ENCODE results near the gene PTPRS.
"Not testable (repeated sequence)": the region's sequence is repeated elsewhere in the genome, so short reads cannot be mapped to it uniquely, and the experiment has no call there.

The PTPRS gene

GRCh38 chr19:5340637-5341447 is at the start of gene PTPRS:
Gene PTPRS, minus strand, starts transcription at chr19:5340812. Its CDS starts 54,672 bp downstream, at chr19:5286140.
- peak; percentile 90 for DNase-seq

- no peak for DNase-seq
These were observed 48.7 kb upstream of the PTPRS start for GRCh38 chr19:5389353-5389752.

- no peak for DNase-seq
These were observed 46.9 kb upstream of the PTPRS start for GRCh38 chr19:5387472-5387871.

- no peak for DNase-seq
These were observed 46.2 kb upstream of the PTPRS start for GRCh38 chr19:5386841-5387240.

- DNase-seq: not testable (repeated sequence)
These were observed 40.6 kb upstream of the PTPRS start for GRCh38 chr19:5381197-5381596.

- DNase-seq: no peak
These were observed 39.8 kb upstream of the PTPRS start for GRCh38 chr19:5380215-5380919.

- DNase-seq: no peak
These were observed 36.3 kb upstream of the PTPRS start for GRCh38 chr19:5376928-5377327.

GRCh38 chr19:5372572-5373200 is 32.1 kb upstream of the PTPRS start:
- DNase-seq: no peak

GRCh38 chr19:5369962-5370367 is 29.4 kb upstream of the PTPRS start:
- peak; percentile 52 for DNase-seq

- DNase-seq: no peak
These were observed 28.7 kb upstream of the PTPRS start for GRCh38 chr19:5369304-5369703.

GRCh38 chr19:5367530-5368133 is 27.0 kb upstream of the PTPRS start:
- DNase-seq: no peak

GRCh38 chr19:5365905-5366304 is 25.3 kb upstream of the PTPRS start:
- DNase-seq: no peak

- DNase-seq: no peak
These were observed 24.1 kb upstream of the PTPRS start for GRCh38 chr19:5364674-5365073.

- DNase-seq: not testable (repeated sequence)
These were observed 21.2 kb upstream of the PTPRS start for GRCh38 chr19:5361839-5362238.

- DNase-seq: no peak
These were observed 20.8 kb upstream of the PTPRS start for GRCh38 chr19:5361407-5361806.

- no peak for DNase-seq
These were observed 19.6 kb upstream of the PTPRS start for GRCh38 chr19:5360003-5360780.

- no peak for DNase-seq
These were observed 17.7 kb upstream of the PTPRS start for GRCh38 chr19:5358173-5358800.

GRCh38 chr19:5357584-5357983 is 17.0 kb upstream of the PTPRS start:
- no peak for DNase-seq

GRCh38 chr19:5356918-5357317 is 16.3 kb upstream of the PTPRS start:
- no peak for DNase-seq

- no peak for DNase-seq
These were observed 15.8 kb upstream of the PTPRS start for GRCh38 chr19:5356428-5356827.

- DNase-seq: no peak
These were observed 15.1 kb upstream of the PTPRS start for GRCh38 chr19:5355693-5356092.

GRCh38 chr19:5355076-5355475 is 14.5 kb upstream of the PTPRS start:
- no peak for DNase-seq

All from right forelimb (tissue), 1 donor.